SU-DHL-6 (cell line): ENCODE results near the gene EME1.

Source experiments
- CTCF ChIP-seq: fragments of 200-600 bp; sonication (generic); IDR thresholded peaks from one replicate; pipeline ENCODE4 v1.5.1; 2017; ENCODE audit warnings: antibody characterized with exemption, mild to moderate bottlenecking, low read length, moderate library complexity; ENCODE audit not compliant: insufficient read depth, poor library complexity, severe bottlenecking
- EZH2phosphoT487 ChIP-seq: fragments of 200-600 bp; sonication (generic), shearing (Covaris generic); conservative IDR thresholded peaks from 2 replicates; pipeline ENCODE4 v1.6.1; 2018; ENCODE audit warnings: mild to moderate bottlenecking, antibody characterized with exemption, low read length, moderate library complexity, mixed read lengths

GRCh38 chr17:50355701-50356341 is 17.2 kb upstream of the EME1 start:
- no peak for TF ChIP-seq CTCF
- TF ChIP-seq EZH2phosphoT487 = no peak
